Panc1 (cell line): ENCODE data around the gene C19orf81. TPM values are rescaled to one million over a fixed set of nuclear protein-coding genes. Genes with fewer than 3 reads are reported as not detected.

Experiments
- ATAC-seq: fragments of 200-7000 bp; cut with Tn5 transposase; 2 replicates; pipeline ENCODE4 v1.9.1; 2020; ENCODE audit warnings: mild to moderate bottlenecking, moderate library complexity
- BruUV-seq: library from RNA; stranded (reverse); fragments of 400-500 nt; replicated peaks from 2 replicates; lab custom pipeline; 2021; lab: Mats Ljungman, UMichigan
- CTCF ChIA-PET: fragments of 300-600 bp; sonication (Branson Sonifier 250); formaldehyde crosslinking; loops from one replicate; lab custom pipeline; 2022; ENCODE audit warnings: antibody characterized with exemption; lab: Charles Lee
- POLR2A ChIA-PET: fragments of 300-600 bp; sonication (Branson Sonifier 250); formaldehyde crosslinking; loops from one replicate; lab custom pipeline; 2022; ENCODE audit warnings: antibody characterized with exemption; lab: Charles Lee
- DNase-seq: peaks from one replicate; pipeline ENCODE4 v3.0.0-alpha.2; 2010; ENCODE audit warnings: low read depth, low spot score
- H3K27ac ChIP-seq: 2 replicates; pipeline ENCODE4 v1.5.1; 2011; ENCODE audit warnings: mild to moderate bottlenecking, low read length, inconsistent platforms
- H3K27me3 ChIP-seq: fragments of 200-500 bp; sonication (Bioruptor generic); 2 replicates; pipeline ENCODE4 v1.6.0; 2014; ENCODE audit warnings: low read length, inconsistent platforms; ENCODE audit not compliant: control insufficient read depth, insufficient read depth
- H3K36me3 ChIP-seq: fragments of 200-500 bp; sonication (Bioruptor generic); 2 replicates; pipeline ENCODE4 v1.5.1; 2014; ENCODE audit warnings: inconsistent platforms, mild to moderate bottlenecking, low read length, moderate library complexity; ENCODE audit not compliant: control insufficient read depth, insufficient read depth
- H3K4me1 ChIP-seq: 2 replicates; pipeline ENCODE4 v1.5.1; 2011; ENCODE audit warnings: inconsistent platforms, mild to moderate bottlenecking, low read length, moderate library complexity; ENCODE audit not compliant: control insufficient read depth, insufficient read depth
- H3K4me3 ChIP-seq, 2 experiments: 2 replicates each; pipeline ENCODE4 v1.5.1; 2011 to 2012; ENCODE audit warnings: low read depth in 2 of 2, low read length in 2 of 2, mild to moderate bottlenecking in 2 of 2, inconsistent platforms in 1 of 2, moderate library complexity in 1 of 2
- H3K9me3 ChIP-seq: fragments of 200-500 bp; sonication (Bioruptor generic); 2 replicates; pipeline ENCODE4 v1.5.1; 2014; ENCODE audit warnings: low read depth, mild to moderate bottlenecking, inconsistent platforms, low read length, moderate library complexity; ENCODE audit not compliant: control insufficient read depth, insufficient read depth
- POLR2AphosphoS5 ChIP-seq: IDR thresholded peaks from 2 replicates; pipeline ENCODE4 v1.6.1; 2012; ENCODE audit warnings: mild to moderate bottlenecking, low read depth, low read length, moderate library complexity
- SIN3A ChIP-seq: IDR thresholded peaks from 2 replicates; pipeline ENCODE4 v1.6.1; 2012; ENCODE audit warnings: low read depth, mild to moderate bottlenecking, low read length, moderate library complexity, borderline replicate concordance; ENCODE audit not compliant: insufficient read depth
- TCF7L2 ChIP-seq: IDR thresholded peaks from 2 replicates; pipeline ENCODE4 v1.6.1; 2011; ENCODE audit warnings: mild to moderate bottlenecking, low read depth, low read length, inconsistent platforms
- in situ Hi-C: cut with HindIII; loops from 2 replicates; pipeline ENCODE4 v1.10.0; 2016; ENCODE audit warnings: low sequenced_read_pairs, low pct_unique_long_range_greater_than_20kb
- intact Hi-C: fragments of 100-400 bp; cut with micrococcal nuclease; formaldehyde crosslinking; loops from one replicate; pipeline ENCODE4 v1.10.0; 2022; ENCODE audit not compliant: unreplicated experiment
- total RNA-seq: library from RNA; stranded (reverse); gene quantifications from one replicate; pipeline ENCODE4 v1.2.1, GENCODE V29; 2021; ENCODE audit not compliant: unreplicated experiment
- TF ChIP-seq, protein P1 (sequence below): fragments of 450-650 bp; IDR thresholded peaks from 2 replicates; pipeline ENCODE4 v1.5.1; 2017; ENCODE audit warnings: mild to moderate bottlenecking
- TF ChIP-seq, protein P2 (sequence below), 2 experiments: IDR thresholded peaks; 2 replicates each; pipeline ENCODE4 v1.6.1; 2011 to 2012; ENCODE audit warnings: low read depth in 2 of 2, control low read depth in 1 of 2, low read length in 1 of 2, mild to moderate bottlenecking in 1 of 2, moderate library complexity in 1 of 2; ENCODE audit not compliant: insufficient read depth in 1 of 2

The C19orf81 gene
- total RNA-seq, 1 experiment from 2014 or later: 0.98 TPM

DNA sequence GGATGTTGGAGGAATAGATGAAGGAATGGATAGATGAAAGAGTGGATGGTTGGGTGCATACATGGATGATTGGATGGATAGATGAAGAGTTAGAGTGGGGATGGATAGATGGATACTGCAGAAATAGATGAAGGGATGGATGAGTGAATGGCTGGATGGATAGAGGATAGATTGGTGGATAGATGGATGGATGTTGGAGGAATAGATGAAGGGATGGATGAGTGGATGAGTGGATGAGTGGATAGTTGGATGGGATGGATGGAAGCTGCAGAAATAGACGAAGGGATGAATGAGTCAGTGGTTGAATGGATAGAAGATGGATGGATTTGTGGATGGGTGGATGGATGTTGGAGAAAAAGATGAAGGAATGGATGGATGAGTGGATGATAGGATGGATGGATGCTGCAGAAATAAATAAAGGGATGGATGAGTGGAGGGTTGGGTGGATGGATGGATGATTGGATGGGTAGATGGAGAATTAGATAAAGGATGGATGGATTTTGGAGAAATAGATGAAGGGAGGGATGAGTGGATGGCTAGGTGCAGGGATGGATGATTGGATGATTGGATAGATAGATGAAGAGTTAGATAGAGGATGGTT lies 4.8 kb upstream of the C19orf81 start:
- intact Hi-C loops (no loop called here), in situ Hi-C loops (no loop called here)

DNA sequence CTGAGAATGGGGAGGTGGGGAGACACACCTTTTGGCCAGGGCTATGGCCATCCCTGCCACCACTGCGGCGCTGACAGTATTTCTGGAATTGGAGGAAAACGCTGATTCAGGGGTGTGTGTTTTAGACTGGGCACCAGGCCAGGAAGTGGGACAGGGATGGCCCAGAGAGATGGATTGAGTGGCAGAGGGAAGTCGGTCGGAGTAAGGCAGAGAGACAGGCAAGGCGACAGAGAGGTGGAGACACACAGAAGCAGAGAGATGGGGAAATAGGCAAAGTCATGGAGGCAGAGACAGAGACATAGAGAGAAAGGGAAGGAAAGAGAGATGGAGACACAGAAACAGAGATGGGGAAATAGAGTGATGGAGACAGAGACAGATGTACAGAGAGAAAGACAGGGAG lies 4.1 kb upstream of the C19orf81 start:
- peaks cover 5% of the 10 kb centered on the region for H3K27me3 ChIP-seq
- ChIA-PET POLR2A (no interaction called here), CTCF (no interaction called here)
- DNase-seq (no peak), ATAC-seq (no peak)
- H3K36me3 ChIP-seq: no peaks in the 10 kb centered on the region
- no TSS peak for BruUV-seq
- H3K27ac ChIP-seq: no peak overlapping the region
- H3K4me3 ChIP-seq: no peak overlapping the region
- in situ Hi-C loops: no loop called here
- H3K4me1 ChIP-seq: no peaks in the 10 kb centered on the region
- TF ChIP-seq POLR2AphosphoS5 (no peak), TCF7L2 (no peak), SIN3A (no peak)
- TF ChIP-seq, protein P1, sequence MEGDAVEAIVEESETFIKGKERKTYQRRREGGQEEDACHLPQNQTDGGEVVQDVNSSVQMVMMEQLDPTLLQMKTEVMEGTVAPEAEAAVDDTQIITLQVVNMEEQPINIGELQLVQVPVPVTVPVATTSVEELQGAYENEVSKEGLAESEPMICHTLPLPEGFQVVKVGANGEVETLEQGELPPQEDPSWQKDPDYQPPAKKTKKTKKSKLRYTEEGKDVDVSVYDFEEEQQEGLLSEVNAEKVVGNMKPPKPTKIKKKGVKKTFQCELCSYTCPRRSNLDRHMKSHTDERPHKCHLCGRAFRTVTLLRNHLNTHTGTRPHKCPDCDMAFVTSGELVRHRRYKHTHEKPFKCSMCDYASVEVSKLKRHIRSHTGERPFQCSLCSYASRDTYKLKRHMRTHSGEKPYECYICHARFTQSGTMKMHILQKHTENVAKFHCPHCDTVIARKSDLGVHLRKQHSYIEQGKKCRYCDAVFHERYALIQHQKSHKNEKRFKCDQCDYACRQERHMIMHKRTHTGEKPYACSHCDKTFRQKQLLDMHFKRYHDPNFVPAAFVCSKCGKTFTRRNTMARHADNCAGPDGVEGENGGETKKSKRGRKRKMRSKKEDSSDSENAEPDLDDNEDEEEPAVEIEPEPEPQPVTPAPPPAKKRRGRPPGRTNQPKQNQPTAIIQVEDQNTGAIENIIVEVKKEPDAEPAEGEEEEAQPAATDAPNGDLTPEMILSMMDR: no peak
- TF ChIP-seq, protein P2, sequence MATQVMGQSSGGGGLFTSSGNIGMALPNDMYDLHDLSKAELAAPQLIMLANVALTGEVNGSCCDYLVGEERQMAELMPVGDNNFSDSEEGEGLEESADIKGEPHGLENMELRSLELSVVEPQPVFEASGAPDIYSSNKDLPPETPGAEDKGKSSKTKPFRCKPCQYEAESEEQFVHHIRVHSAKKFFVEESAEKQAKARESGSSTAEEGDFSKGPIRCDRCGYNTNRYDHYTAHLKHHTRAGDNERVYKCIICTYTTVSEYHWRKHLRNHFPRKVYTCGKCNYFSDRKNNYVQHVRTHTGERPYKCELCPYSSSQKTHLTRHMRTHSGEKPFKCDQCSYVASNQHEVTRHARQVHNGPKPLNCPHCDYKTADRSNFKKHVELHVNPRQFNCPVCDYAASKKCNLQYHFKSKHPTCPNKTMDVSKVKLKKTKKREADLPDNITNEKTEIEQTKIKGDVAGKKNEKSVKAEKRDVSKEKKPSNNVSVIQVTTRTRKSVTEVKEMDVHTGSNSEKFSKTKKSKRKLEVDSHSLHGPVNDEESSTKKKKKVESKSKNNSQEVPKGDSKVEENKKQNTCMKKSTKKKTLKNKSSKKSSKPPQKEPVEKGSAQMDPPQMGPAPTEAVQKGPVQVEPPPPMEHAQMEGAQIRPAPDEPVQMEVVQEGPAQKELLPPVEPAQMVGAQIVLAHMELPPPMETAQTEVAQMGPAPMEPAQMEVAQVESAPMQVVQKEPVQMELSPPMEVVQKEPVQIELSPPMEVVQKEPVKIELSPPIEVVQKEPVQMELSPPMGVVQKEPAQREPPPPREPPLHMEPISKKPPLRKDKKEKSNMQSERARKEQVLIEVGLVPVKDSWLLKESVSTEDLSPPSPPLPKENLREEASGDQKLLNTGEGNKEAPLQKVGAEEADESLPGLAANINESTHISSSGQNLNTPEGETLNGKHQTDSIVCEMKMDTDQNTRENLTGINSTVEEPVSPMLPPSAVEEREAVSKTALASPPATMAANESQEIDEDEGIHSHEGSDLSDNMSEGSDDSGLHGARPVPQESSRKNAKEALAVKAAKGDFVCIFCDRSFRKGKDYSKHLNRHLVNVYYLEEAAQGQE (IDR thresholded peaks at IDR 0.05; ENCODE audit: insufficient read depth in 1 of 2, low read depth in 2 of 2, low read length in 1 of 2): no peak
- H3K9me3 ChIP-seq: no peaks in the 10 kb centered on the region
- intact Hi-C loops: no loop called here

More for the DNA sequence above, 4.8 kb upstream of the C19orf81 start:
- Histone ChIP-seq H3K27me3 (peaks cover 5% of the 10 kb centered on the region), H3K9me3 (no peaks in the 10 kb centered on the region), H3K36me3 (no peaks in the 10 kb centered on the region), H3K27ac (no peak overlapping the region), H3K4me3 (no peak overlapping the region), H3K4me1 (no peaks in the 10 kb centered on the region)
- POLR2A ChIA-PET: no interaction called here
- BruUV-seq: no TSS peak
- CTCF ChIA-PET: no interaction called here
- no peak for DNase-seq
- no peak for ATAC-seq
- TF ChIP-seq, protein P2 (IDR thresholded peaks at IDR 0.05; ENCODE audit: insufficient read depth in 1 of 2, low read depth in 2 of 2, low read length in 1 of 2): no peak
- TF ChIP-seq POLR2AphosphoS5: no peak
- TF ChIP-seq, protein P1: no peak
- TF ChIP-seq TCF7L2: no peak
- TF ChIP-seq SIN3A: no peak
